ENCODE measurements around the gene COX14. TPM values are rescaled to one million over a fixed set of nuclear protein-coding genes. Genes with fewer than 3 reads are reported as not detected.
A peak's percentile ranks its signal among the peaks of the same experiment; 100 is the strongest.

COX14 gene
- total RNA-seq, 6 donors from 2014 or later, result 22.0 to 98.2 (median 71.8) TPM

DNA sequence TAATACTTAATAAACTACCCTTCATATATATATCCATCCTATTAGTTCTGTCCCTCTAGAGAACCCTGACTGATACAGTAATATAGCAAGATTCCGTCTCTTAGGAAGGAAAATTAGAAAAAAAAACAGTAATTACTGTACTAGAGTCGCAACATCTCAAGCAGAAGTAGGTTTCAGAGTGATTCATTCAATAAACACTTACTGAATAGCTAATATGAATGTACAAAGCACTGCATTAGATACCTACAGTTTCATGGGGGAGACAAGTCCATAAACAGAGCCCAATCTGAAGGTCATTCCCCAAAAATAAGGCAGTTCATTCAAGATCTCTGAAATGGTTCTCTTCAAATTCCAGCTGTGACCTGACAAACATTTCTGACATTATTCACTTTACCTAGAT is 45.2 kb downstream of the COX14 start:
- ATAC-seq (ENCODE audit: low FRiP score in 2 of 2), result no peak
- 67 to 74% methylated on average over 2 of the region's 2 CpGs for whole genome bisulfite sequencing, 2 donors
- DNase-seq, result no peak
- Histone ChIP-seq H3K4me1 (peaks cover 0 to 4% (median 0%) of the 10 kb centered on the region in 4 donors), H3K27ac (no peak overlapping the region), H3K4me3 (no peak overlapping the region), H3K36me3 (peaks cover 0 to 8% (median 3%) of the 10 kb centered on the region in 4 donors), H3K9me3 (no peaks in the 10 kb centered on the region), H3K27me3 (no peaks in the 10 kb centered on the region)
- TF ChIP-seq POLR2A (IDR thresholded peaks at IDR 0.05) (no peak), POLR2AphosphoS5 (IDR thresholded peaks at IDR 0.05) (no peak), EP300 (IDR thresholded peaks at IDR 0.05) (no peak)
- TF ChIP-seq, protein P1, sequence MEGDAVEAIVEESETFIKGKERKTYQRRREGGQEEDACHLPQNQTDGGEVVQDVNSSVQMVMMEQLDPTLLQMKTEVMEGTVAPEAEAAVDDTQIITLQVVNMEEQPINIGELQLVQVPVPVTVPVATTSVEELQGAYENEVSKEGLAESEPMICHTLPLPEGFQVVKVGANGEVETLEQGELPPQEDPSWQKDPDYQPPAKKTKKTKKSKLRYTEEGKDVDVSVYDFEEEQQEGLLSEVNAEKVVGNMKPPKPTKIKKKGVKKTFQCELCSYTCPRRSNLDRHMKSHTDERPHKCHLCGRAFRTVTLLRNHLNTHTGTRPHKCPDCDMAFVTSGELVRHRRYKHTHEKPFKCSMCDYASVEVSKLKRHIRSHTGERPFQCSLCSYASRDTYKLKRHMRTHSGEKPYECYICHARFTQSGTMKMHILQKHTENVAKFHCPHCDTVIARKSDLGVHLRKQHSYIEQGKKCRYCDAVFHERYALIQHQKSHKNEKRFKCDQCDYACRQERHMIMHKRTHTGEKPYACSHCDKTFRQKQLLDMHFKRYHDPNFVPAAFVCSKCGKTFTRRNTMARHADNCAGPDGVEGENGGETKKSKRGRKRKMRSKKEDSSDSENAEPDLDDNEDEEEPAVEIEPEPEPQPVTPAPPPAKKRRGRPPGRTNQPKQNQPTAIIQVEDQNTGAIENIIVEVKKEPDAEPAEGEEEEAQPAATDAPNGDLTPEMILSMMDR (IDR thresholded peaks at IDR 0.05), result no peak

- Histone ChIP-seq H3K27me3 (no peaks in the 10 kb centered on the region), H3K36me3 (no peaks in the 10 kb centered on the region), H3K9me3 (no peaks in the 10 kb centered on the region), H3K4me3 (no peak overlapping the region), H3K4me1 (peaks cover 3 to 9% (median 4%) of the 10 kb centered on the region in 4 donors), H3K27ac (no peak overlapping the region)
- TF ChIP-seq POLR2AphosphoS5 (IDR thresholded peaks at IDR 0.05) (no peak), EP300 (IDR thresholded peaks at IDR 0.05) (no peak), POLR2A (IDR thresholded peaks at IDR 0.05) (no peak)
- TF ChIP-seq, protein P1 (IDR thresholded peaks at IDR 0.05), result no peak
- DNase-seq, result no peak
- no peak for ATAC-seq (ENCODE audit: low FRiP score in 2 of 2)
Observed at GRCh38 chr12:50160643-50161042, 48.6 kb downstream of the COX14 start.

- 45 to 56% methylated on average over 2 of the region's 2 CpGs for WGBS, 2 donors
- Histone ChIP-seq H3K36me3 (no peaks in the 10 kb centered on the region), H3K4me3 (no peak overlapping the region), H3K9me3 (no peaks in the 10 kb centered on the region), H3K27me3 (no peaks in the 10 kb centered on the region), H3K4me1 (peaks cover 9 to 21% (median 13%) of the 10 kb centered on the region in 4 donors), H3K27ac (no peak overlapping the region)
- ATAC-seq (ENCODE audit: low FRiP score in 2 of 2) (no peak), DNase-seq (no peak)
- no peak for TF ChIP-seq POLR2AphosphoS5 (IDR thresholded peaks at IDR 0.05)
- TF ChIP-seq POLR2A (IDR thresholded peaks at IDR 0.05), result no peak
- TF ChIP-seq, protein P1 (IDR thresholded peaks at IDR 0.05), result no peak
- no peak for TF ChIP-seq EP300 (IDR thresholded peaks at IDR 0.05)
Observed at GRCh38 chr12:50162230-50162629, 50.2 kb downstream of the COX14 start.

DNA sequence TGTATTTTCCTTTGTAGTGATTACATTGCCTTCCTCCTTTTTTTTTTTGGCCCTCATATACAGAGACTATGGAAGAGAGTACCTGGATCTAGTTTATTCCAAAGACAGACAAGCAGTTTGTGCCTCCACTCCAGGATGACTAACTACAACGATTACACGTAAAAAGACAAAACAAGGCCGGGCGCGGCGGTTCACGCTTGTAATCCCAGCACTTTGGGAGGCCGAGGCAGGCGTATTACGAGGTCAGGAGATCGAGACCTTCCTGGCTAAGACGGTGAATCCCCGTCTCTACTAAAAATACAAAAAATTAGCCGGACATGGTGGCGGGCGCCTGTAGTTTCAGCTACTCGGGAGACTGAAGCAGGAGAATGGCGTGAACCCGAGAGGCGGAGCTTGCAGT is 52.9 kb downstream of the COX14 start:
- Histone ChIP-seq H3K9me3 (no peaks in the 10 kb centered on the region), H3K27ac (no peak overlapping the region), H3K4me1 (peaks cover 15 to 28% (median 18%) of the 10 kb centered on the region in 4 donors), H3K27me3 (no peaks in the 10 kb centered on the region), H3K4me3 (no peak overlapping the region), H3K36me3 (no peaks in the 10 kb centered on the region)
- ATAC-seq (ENCODE audit: low FRiP score in 2 of 2) (no peak), DNase-seq (peak in 1 of 2 donors; percentile 54)
- 95 to 97% methylated on average over 20 of the region's 20 CpGs for WGBS, 2 donors
- TF ChIP-seq, protein P1 (IDR thresholded peaks at IDR 0.05), result no peak
- no peak for TF ChIP-seq EP300 (IDR thresholded peaks at IDR 0.05)
- no peak for TF ChIP-seq POLR2A (IDR thresholded peaks at IDR 0.05)
- TF ChIP-seq POLR2AphosphoS5 (IDR thresholded peaks at IDR 0.05), result no peak

GRCh38 chr12:50166799-50167048 is 54.7 kb downstream of the COX14 start:
- Histone ChIP-seq H3K4me1 (peaks cover 15 to 28% (median 18%) of the 10 kb centered on the region in 4 donors), H3K4me3 (peak overlapping the region; percentile 78 to 97 (median 90)), H3K27me3 (no peaks in the 10 kb centered on the region), H3K9me3 (no peaks in the 10 kb centered on the region), H3K27ac (peak overlapping the region; percentile 90 to 96 (median 90)), H3K36me3 (no peaks in the 10 kb centered on the region)
- peak in 1 of 2 donors; percentile 41 for DNase-seq
- WGBS, 2 donors, result 0% methylated on average over 7 to 12 of the region's 12 CpGs
- ATAC-seq (ENCODE audit: low FRiP score in 2 of 2), result peak; percentile 8 to 60
- TF ChIP-seq, protein P1 (IDR thresholded peaks at IDR 0.05), result no peak
- no peak for TF ChIP-seq POLR2A (IDR thresholded peaks at IDR 0.05)
- no peak for TF ChIP-seq POLR2AphosphoS5 (IDR thresholded peaks at IDR 0.05)
- no peak for TF ChIP-seq EP300 (IDR thresholded peaks at IDR 0.05)
